Activated T-cell treated with anti-CD3 and anti-CD28 coated beads, Interleukin-2, amount 50 U/mL, for 4 hours (primary cell): ENCODE results near the gene THRAP3. TPM values are rescaled to one million over a fixed set of nuclear protein-coding genes. Genes with fewer than 3 reads are reported as not detected.

Source experiments
- ATAC-seq, 2 donors: fragments of 200-7000 bp; cut with Tn5 transposase; one replicate each; pipeline ENCODE4 v1.10.0; 2021
- DNase-seq: peaks from one replicate; pipeline ENCODE4 v3.0.0-alpha.2; 2020
- H3K27me3 Mint-ChIP-seq: one replicate; pipeline ENCODE4 v1.8.0; 2021; ENCODE audit warnings: low read depth, mixed read lengths
- H3K36me3 Mint-ChIP-seq: one replicate; pipeline ENCODE4 v1.8.0; 2022; ENCODE audit warnings: mixed read lengths; ENCODE audit not compliant: insufficient read depth
- H3K4me1 Mint-ChIP-seq: one replicate; pipeline ENCODE4 v1.8.0; 2021; ENCODE audit warnings: low read depth, mixed read lengths
- H3K4me3 Mint-ChIP-seq: one replicate; pipeline ENCODE4 v1.8.0; 2021; ENCODE audit warnings: mild to moderate bottlenecking, moderate library complexity, mixed read lengths
- H3K9me3 Mint-ChIP-seq: one replicate; pipeline ENCODE4 v1.8.0; 2021; ENCODE audit warnings: mixed read lengths
- total RNA-seq, 3 donors: library from RNA; stranded (reverse); gene quantifications; one replicate each; pipeline ENCODE4 v1.2.1, GENCODE V29; 2021

THRAP3 gene
- total RNA-seq, 3 donors from 2014 or later, result 134 to 145 (median 142) TPM

- no peak for ATAC-seq
- H3K9me3 Mint-ChIP-seq, result no peaks in the 10 kb centered on the region
- no peaks in the 10 kb centered on the region for H3K27me3 Mint-ChIP-seq
- H3K36me3 Mint-ChIP-seq, result peaks cover 13% of the 10 kb centered on the region
- peak overlapping the region; percentile 89 for H3K4me3 Mint-ChIP-seq
- no peak for DNase-seq
- H3K4me1 Mint-ChIP-seq, result peaks cover 30% of the 10 kb centered on the region
These were observed 83.5 kb downstream of the THRAP3 start for GRCh38 chr1:36307601-36308330.

GRCh38 chr1:36309397-36309796 is 85.2 kb downstream of the THRAP3 start:
- peaks cover 21% of the 10 kb centered on the region for H3K4me1 Mint-ChIP-seq
- no peak overlapping the region for H3K4me3 Mint-ChIP-seq
- no peaks in the 10 kb centered on the region for H3K9me3 Mint-ChIP-seq
- H3K36me3 Mint-ChIP-seq, result peaks cover 3% of the 10 kb centered on the region
- no peaks in the 10 kb centered on the region for H3K27me3 Mint-ChIP-seq
- ATAC-seq, result no peak
- DNase-seq, result no peak

- H3K4me1 Mint-ChIP-seq, result peaks cover 23% of the 10 kb centered on the region
- DNase-seq, result no peak
These were observed 96.1 kb downstream of the THRAP3 start for GRCh38 chr1:36320291-36320761.

GRCh38 chr1:36320767-36321118 is 96.5 kb downstream of the THRAP3 start:
- peak in 1 of 2 donors; percentile 1 for ATAC-seq
- Mint-ChIP-seq H3K4me3 (peak overlapping the region; percentile 48), H3K36me3 (no peaks in the 10 kb centered on the region), H3K27me3 (no peaks in the 10 kb centered on the region), H3K9me3 (no peaks in the 10 kb centered on the region), H3K4me1 (peaks cover 23% of the 10 kb centered on the region)
- DNase-seq, result no peak

More at GRCh38 chr1:36320291-36320761, 96.1 kb downstream of the THRAP3 start:
- ATAC-seq, result no peak
- H3K36me3 Mint-ChIP-seq, result no peaks in the 10 kb centered on the region
- H3K9me3 Mint-ChIP-seq, result no peaks in the 10 kb centered on the region
- no peaks in the 10 kb centered on the region for H3K27me3 Mint-ChIP-seq
- H3K4me3 Mint-ChIP-seq, result peak overlapping the region; percentile 48

- DNase-seq (peak; percentile 30), ATAC-seq (peak; percentile 32 to 42)
- Mint-ChIP-seq H3K4me3 (peak overlapping the region; percentile 48), H3K9me3 (no peaks in the 10 kb centered on the region), H3K27me3 (no peaks in the 10 kb centered on the region), H3K36me3 (no peaks in the 10 kb centered on the region), H3K4me1 (peaks cover 23% of the 10 kb centered on the region)
These were observed 97.1 kb downstream of the THRAP3 start for GRCh38 chr1:36321119-36321951.

- Mint-ChIP-seq H3K36me3 (no peaks in the 10 kb centered on the region), H3K4me1 (peaks cover 23% of the 10 kb centered on the region)
- ATAC-seq, result no peak
These were observed 98.0 kb downstream of the THRAP3 start for GRCh38 chr1:36322041-36322785.

GRCh38 chr1:36322786-36323635 is 98.8 kb downstream of the THRAP3 start:
- peak; percentile 35 to 43 for ATAC-seq
- Mint-ChIP-seq H3K4me1 (peaks cover 23% of the 10 kb centered on the region), H3K27me3 (no peaks in the 10 kb centered on the region), H3K4me3 (peak overlapping the region; percentile 68), H3K36me3 (no peaks in the 10 kb centered on the region), H3K9me3 (no peaks in the 10 kb centered on the region)
- DNase-seq, result no peak

More at GRCh38 chr1:36322041-36322785, 98.0 kb downstream of the THRAP3 start:
- H3K9me3 Mint-ChIP-seq, result no peaks in the 10 kb centered on the region
- no peaks in the 10 kb centered on the region for H3K27me3 Mint-ChIP-seq
- peak overlapping the region; percentile 68 for H3K4me3 Mint-ChIP-seq
- DNase-seq, result no peak

GRCh38 chr1:36323636-36324352 is 99.6 kb downstream of the THRAP3 start, which contains the start of gene EVA1B:
TSS of gene EVA1B (minus strand) at chr1:36323645. CDS start at chr1:36323037, 608 bp downstream.
- DNase-seq, result no peak
- peak; percentile 46 to 55 for ATAC-seq
- H3K9me3 Mint-ChIP-seq, result no peaks in the 10 kb centered on the region
- H3K36me3 Mint-ChIP-seq, result no peaks in the 10 kb centered on the region
- no peaks in the 10 kb centered on the region for H3K27me3 Mint-ChIP-seq
- peaks cover 23% of the 10 kb centered on the region for H3K4me1 Mint-ChIP-seq
- peak within 1 kb of the TSS; percentile 79 for H3K4me3 Mint-ChIP-seq

GRCh38 chr1:36324353-36324703 is 100.1 kb downstream of the THRAP3 start:
- peak overlapping the region; percentile 59 for H3K4me3 Mint-ChIP-seq
- H3K4me1 Mint-ChIP-seq, result peaks cover 23% of the 10 kb centered on the region
- no peaks in the 10 kb centered on the region for H3K9me3 Mint-ChIP-seq
- DNase-seq, result no peak
- H3K27me3 Mint-ChIP-seq, result no peaks in the 10 kb centered on the region
- ATAC-seq, result no peak
- no peaks in the 10 kb centered on the region for H3K36me3 Mint-ChIP-seq

GRCh38 chr1:36326499-36326898 is 102.3 kb downstream of the THRAP3 start:
- no peaks in the 10 kb centered on the region for H3K27me3 Mint-ChIP-seq

GRCh38 chr1:36327421-36328087 is 103.3 kb downstream of the THRAP3 start:
- Mint-ChIP-seq H3K4me3 (no peak overlapping the region), H3K9me3 (no peaks in the 10 kb centered on the region), H3K36me3 (no peaks in the 10 kb centered on the region), H3K4me1 (peaks cover 13% of the 10 kb centered on the region), H3K27me3 (no peaks in the 10 kb centered on the region)
- ATAC-seq (no peak), DNase-seq (no peak)

More at GRCh38 chr1:36326499-36326898, 102.3 kb downstream of the THRAP3 start:
- no peaks in the 10 kb centered on the region for H3K9me3 Mint-ChIP-seq
- no peak overlapping the region for H3K4me3 Mint-ChIP-seq
- DNase-seq (no peak), ATAC-seq (no peak)
- H3K36me3 Mint-ChIP-seq, result no peaks in the 10 kb centered on the region
- H3K4me1 Mint-ChIP-seq, result peaks cover 18% of the 10 kb centered on the region

GRCh38 chr1:36328088-36328480 is 103.8 kb downstream of the THRAP3 start:
- Mint-ChIP-seq H3K4me1 (peaks cover 10% of the 10 kb centered on the region), H3K4me3 (no peak overlapping the region), H3K27me3 (no peaks in the 10 kb centered on the region), H3K9me3 (no peaks in the 10 kb centered on the region), H3K36me3 (no peaks in the 10 kb centered on the region)
- ATAC-seq, result no peak
- DNase-seq, result no peak
